ENCODE measurements around the gene ARHGAP32. TPM values are rescaled to one million over a fixed set of nuclear protein-coding genes. Genes with fewer than 3 reads are reported as not detected.

ARHGAP32 gene
- polyA plus RNA-seq, 1 of the 3 experiments (the other 2 are of a cell fraction): 4.8 TPM

DNA sequence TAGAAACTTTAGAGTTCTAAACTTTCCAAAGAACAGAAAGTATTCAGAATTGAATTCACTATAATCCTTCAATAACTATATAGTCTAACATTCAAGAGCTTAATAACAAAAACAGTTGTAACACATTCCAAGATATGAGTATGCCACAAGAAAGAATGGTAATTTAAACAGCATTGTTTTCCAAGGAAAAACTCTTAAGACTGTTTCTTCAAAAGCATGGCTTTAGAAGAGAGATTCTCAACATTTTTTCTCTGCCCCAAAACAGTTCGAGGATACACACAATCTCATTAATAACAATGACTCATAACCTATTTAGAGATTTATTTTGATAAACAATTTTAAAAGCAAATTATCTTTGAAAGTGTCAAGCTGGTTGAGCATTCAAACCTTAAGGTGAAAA, 16.7 kb upstream of the ARHGAP32 start:
- Histone ChIP-seq H3K9me3 (no peaks in the 10 kb centered on the region), H3K4me2 (0 out of 2 replicates have a peak overlapping the region, but pooled peaks have one; percentile 17), H3K27ac (ENCODE audit: low read depth in 2 of 2, low read length in 1 of 2) (peak overlapping the region in 1 of 2 experiments; percentile 8; a peak in 1 of 4 replicates), H3K79me2 (ENCODE audit: insufficient read depth) (peaks cover 30% of the 10 kb centered on the region), H3K9me2 (no peaks in the 10 kb centered on the region), H3K36me3 (replicated peaks in 1 of 2; ENCODE audit: control insufficient read depth in 1 of 2, insufficient read depth in 2 of 2, low read length in 1 of 2) (no peaks in the 10 kb centered on the region), H2AFZ (ENCODE audit: low read depth) (no peak overlapping the region), H3K9ac (no peak overlapping the region), H4K20me1 (ENCODE audit: insufficient read depth) (0 out of 2 replicates have a peak, but pooled peaks cover 3% of the 10 kb centered on the region), H3K27me3 (ENCODE audit: insufficient read depth) (no peaks in the 10 kb centered on the region), H3K4me1 (ENCODE audit: control insufficient read depth in 1 of 2, insufficient read depth in 2 of 2, low read depth in 1 of 2, low read length in 1 of 2) (peaks cover 0 to 8% of the 10 kb centered on the region in 2 experiments; a peak in 1 of 4 replicates), H3K4me3 (ENCODE audit: low read depth in 2 of 2, low read length in 1 of 2) (no peak overlapping the region), H3F3A (replicated peaks; ENCODE audit: insufficient read depth) (no peaks in the 10 kb centered on the region)
- POLR2A ChIA-PET: no interaction called here
- WGBS (ENCODE audit: low lambda C conversion rate): 37% methylated on average over 1 of the region's 1 CpG
- DNase-seq: no peak
- CTCF ChIA-PET: interaction anchor here (1.0 kb wide), 1 partner anchor 21 kb away, joined by 3 read pairs; no protein-coding TSS in a partner anchor
- no peak for TF ChIP-seq EZH2phosphoT487 (IDR thresholded peaks at IDR 0.05; ENCODE audit: borderline replicate concordance, low read depth)
- TF ChIP-seq, protein P1, sequence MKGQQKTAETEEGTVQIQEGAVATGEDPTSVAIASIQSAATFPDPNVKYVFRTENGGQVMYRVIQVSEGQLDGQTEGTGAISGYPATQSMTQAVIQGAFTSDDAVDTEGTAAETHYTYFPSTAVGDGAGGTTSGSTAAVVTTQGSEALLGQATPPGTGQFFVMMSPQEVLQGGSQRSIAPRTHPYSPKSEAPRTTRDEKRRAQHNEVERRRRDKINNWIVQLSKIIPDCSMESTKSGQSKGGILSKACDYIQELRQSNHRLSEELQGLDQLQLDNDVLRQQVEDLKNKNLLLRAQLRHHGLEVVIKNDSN (IDR thresholded peaks at IDR 0.05; ENCODE audit: borderline replicate concordance, low read depth): no peak
- TF ChIP-seq YY1 (IDR thresholded peaks at IDR 0.05; ENCODE audit: low read depth): no peak
- no peak for TF ChIP-seq SMC3 (IDR thresholded peaks at IDR 0.05; ENCODE audit: low read depth, low read length)
- TF ChIP-seq GABPA (IDR thresholded peaks at IDR 0.05; ENCODE audit: low read depth): no peak
- TF ChIP-seq, protein P2, sequence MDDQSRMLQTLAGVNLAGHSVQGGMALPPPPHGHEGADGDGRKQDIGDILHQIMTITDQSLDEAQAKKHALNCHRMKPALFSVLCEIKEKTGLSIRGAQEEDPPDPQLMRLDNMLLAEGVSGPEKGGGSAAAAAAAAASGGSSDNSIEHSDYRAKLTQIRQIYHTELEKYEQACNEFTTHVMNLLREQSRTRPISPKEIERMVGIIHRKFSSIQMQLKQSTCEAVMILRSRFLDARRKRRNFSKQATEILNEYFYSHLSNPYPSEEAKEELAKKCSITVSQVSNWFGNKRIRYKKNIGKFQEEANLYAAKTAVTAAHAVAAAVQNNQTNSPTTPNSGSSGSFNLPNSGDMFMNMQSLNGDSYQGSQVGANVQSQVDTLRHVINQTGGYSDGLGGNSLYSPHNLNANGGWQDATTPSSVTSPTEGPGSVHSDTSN (IDR thresholded peaks at IDR 0.05): no peak
- TF ChIP-seq, protein P3, sequence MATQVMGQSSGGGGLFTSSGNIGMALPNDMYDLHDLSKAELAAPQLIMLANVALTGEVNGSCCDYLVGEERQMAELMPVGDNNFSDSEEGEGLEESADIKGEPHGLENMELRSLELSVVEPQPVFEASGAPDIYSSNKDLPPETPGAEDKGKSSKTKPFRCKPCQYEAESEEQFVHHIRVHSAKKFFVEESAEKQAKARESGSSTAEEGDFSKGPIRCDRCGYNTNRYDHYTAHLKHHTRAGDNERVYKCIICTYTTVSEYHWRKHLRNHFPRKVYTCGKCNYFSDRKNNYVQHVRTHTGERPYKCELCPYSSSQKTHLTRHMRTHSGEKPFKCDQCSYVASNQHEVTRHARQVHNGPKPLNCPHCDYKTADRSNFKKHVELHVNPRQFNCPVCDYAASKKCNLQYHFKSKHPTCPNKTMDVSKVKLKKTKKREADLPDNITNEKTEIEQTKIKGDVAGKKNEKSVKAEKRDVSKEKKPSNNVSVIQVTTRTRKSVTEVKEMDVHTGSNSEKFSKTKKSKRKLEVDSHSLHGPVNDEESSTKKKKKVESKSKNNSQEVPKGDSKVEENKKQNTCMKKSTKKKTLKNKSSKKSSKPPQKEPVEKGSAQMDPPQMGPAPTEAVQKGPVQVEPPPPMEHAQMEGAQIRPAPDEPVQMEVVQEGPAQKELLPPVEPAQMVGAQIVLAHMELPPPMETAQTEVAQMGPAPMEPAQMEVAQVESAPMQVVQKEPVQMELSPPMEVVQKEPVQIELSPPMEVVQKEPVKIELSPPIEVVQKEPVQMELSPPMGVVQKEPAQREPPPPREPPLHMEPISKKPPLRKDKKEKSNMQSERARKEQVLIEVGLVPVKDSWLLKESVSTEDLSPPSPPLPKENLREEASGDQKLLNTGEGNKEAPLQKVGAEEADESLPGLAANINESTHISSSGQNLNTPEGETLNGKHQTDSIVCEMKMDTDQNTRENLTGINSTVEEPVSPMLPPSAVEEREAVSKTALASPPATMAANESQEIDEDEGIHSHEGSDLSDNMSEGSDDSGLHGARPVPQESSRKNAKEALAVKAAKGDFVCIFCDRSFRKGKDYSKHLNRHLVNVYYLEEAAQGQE (IDR thresholded peaks at IDR 0.05; ENCODE audit: low read depth, low read length): no peak
- no peak for TF ChIP-seq ELF1 (IDR thresholded peaks at IDR 0.05)
- no peak for TF ChIP-seq TAF1 (IDR thresholded peaks at IDR 0.05; ENCODE audit: borderline replicate concordance, low read depth, low read length)
- TF ChIP-seq GATA2 (CRISPR knock-in tag; IDR thresholded peaks at IDR 0.05): no peak
- TF ChIP-seq TEAD4 (IDR thresholded peaks at IDR 0.05; ENCODE audit: borderline replicate concordance, insufficient read depth): no peak
